Measurements from ENCODE around the gene TEKTIP1. TPM values are rescaled to one million over a fixed set of nuclear protein-coding genes. Genes with fewer than 3 reads are reported as not detected.
"Not testable (repeated sequence)": the region's sequence is repeated elsewhere in the genome, so short reads cannot be mapped to it uniquely, and the experiment has no call there.

TEKTIP1 gene
- polyA plus RNA-seq, 3 donors = 0.13 to 0.84 TPM; not detected in 1

DNA sequence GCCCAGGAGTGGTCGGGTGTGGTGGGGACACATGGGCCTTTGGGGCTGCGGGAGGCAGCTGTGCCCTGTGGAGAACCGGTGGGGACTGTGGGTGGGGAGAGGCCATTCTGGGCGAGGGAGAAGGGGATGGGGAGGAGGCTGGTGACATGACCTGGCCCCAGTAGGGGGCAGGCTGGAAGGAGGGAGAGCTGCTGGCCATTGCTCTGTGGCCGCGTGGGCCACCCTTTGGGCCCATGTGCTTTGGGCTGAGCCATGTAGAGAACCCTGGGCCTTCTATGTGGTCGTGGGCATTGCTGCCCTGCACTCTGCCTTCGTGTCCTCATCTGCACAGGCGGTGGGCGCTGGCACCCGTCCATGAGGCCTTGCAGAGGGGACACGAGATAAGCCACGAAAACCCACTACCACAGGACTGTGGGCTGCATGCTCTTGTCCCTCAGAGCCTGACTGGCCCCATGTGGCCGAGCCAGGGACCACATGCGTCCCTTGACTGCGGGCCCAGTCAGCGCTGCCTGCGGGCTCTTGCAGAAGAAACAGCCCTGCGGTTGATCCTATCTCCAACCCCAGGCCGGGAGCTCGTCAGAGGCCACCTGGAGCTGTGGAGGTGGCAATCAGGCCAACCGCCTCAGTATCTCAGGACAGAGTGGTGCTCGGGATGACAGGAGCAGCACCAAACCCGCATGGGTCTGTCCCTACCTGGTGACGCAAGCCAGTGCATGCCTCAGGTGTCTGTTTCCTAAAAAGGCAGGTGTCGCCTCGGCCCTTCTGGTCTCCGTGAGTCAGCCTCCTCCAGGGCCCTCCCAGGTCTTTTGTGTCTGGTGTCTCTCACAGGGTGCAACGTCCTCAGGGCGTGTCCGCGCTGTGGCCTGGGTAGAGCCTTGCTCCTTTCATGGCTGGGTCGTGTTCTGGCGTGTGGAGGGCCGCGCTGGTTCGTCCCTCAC is 18.5 kb upstream of the TEKTIP1 start:
- H3K27ac ChIP-seq (ENCODE audit: low read depth, low read length) = no peak overlapping the region
- WGBS, 3 donors = 86 to 92% (median 89%) methylated on average over 35 to 37 of the region's 37 CpGs

GRCh38 chr19:3521104-3521445 is 17.9 kb upstream of the TEKTIP1 start:
- no peak overlapping the region for H3K27ac ChIP-seq (ENCODE audit: low read depth, low read length)
- WGBS, 3 donors = 70 to 84% (median 77%) methylated on average over 7 of the region's 7 CpGs

DNA sequence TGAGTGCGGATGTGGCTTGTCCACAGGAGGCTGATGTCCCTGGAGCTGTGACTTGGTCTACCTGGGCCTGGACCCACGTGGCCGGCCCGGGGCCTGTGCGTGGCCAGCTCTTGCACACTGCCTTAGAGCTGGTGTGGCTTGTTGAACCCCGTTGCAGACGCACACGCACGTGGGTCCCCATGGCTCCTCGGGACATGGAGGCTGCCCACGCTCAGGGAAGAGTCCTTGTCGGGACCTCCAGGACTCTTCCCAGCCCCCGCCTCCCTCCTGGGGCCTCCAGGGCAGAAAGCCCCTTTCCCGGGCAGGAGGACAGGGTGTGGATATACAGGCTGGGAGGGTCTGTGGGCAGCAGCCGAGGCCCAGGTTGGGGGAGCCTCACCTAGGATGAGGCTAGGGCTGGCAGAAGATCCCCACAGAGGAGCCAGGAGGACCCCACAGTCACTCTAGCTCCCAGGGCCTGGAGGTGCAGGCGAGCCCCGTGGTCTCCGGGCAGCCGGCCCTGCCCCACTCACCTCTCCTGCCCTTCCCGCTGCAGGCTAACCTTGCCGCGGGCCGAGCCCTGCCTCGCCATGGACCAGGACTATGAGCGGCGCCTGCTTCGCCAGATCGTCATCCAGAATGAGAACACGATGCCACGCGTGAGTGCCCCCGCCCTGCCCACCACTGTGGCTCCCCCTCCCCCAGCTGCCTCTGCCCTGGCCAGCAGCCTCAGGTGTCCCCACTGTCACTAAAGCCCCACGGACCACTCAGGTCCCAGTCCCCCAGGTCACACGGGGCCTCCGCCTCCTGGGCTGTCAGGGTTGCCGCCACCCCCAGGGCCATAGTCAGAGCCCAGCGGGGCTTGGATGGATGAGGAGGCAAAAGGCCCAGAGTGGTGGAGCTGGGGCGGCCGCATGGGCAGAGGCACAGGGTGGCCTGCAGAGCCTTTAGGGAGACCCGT is 16.3 kb upstream of the TEKTIP1 start:
- no peak overlapping the region for H3K27ac ChIP-seq (ENCODE audit: low read depth, low read length)
- 92 to 95% (median 94%) methylated on average over 40 of the region's 40 CpGs for WGBS, 3 donors

GRCh38 chr19:3523361-3524077 is 15.5 kb upstream of the TEKTIP1 start:
- 88 to 95% (median 92%) methylated on average over 21 of the region's 21 CpGs for WGBS, 3 donors
- no peak overlapping the region for H3K27ac ChIP-seq (ENCODE audit: low read depth, low read length)

GRCh38 chr19:3524078-3524842 is 14.7 kb upstream of the TEKTIP1 start:
- no peak overlapping the region for H3K27ac ChIP-seq (ENCODE audit: low read depth, low read length)
- 93 to 94% (median 93%) methylated on average over 33 of the region's 33 CpGs for WGBS, 3 donors

- no peak overlapping the region for H3K27ac ChIP-seq (ENCODE audit: low read depth, low read length)
- 91 to 96% (median 94%) methylated on average over 20 of the region's 20 CpGs for WGBS, 3 donors
These were observed 14.0 kb upstream of the TEKTIP1 start for GRCh38 chr19:3524904-3525451.

DNA sequence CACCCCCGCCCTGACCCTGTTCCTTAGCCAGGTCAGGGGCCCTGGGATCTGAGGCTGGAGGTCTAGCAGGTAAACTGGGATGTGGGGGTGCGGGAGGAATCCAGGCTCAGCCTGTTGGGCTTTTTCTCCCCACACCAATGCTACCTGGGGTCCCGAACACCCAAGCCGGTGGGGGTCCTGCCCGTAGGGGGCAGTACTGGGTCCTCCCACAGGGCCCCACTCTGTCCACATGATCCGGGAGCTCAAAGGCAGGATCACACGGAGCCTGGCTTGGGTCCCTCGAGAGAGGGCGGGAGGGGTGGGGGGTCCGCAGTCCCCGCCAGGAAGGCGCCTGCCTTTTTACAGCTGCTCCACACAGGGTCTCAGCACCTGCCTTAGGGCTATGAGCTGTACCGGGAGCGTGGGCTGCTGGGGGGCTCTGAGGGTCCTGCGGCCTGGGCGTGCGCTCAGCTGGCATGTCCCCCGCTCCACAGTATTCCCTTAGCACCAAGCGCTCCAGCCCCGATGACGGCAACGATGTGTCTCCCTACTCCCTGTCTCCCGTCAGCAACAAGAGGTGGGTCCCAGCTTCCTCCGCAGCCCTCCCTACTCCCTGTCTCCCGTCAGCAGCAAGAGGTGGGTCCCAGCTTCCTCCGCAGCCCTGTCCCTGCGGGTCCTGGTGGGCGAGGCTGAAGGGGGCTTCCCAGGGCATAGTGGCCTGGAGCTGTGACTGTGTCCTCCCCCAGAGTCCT is 12.3 kb upstream of the TEKTIP1 start:
- H3K27ac ChIP-seq (ENCODE audit: low read depth, low read length) = no peak overlapping the region
- 89 to 96% (median 95%) methylated on average over 28 of the region's 28 CpGs for WGBS, 3 donors

DNA sequence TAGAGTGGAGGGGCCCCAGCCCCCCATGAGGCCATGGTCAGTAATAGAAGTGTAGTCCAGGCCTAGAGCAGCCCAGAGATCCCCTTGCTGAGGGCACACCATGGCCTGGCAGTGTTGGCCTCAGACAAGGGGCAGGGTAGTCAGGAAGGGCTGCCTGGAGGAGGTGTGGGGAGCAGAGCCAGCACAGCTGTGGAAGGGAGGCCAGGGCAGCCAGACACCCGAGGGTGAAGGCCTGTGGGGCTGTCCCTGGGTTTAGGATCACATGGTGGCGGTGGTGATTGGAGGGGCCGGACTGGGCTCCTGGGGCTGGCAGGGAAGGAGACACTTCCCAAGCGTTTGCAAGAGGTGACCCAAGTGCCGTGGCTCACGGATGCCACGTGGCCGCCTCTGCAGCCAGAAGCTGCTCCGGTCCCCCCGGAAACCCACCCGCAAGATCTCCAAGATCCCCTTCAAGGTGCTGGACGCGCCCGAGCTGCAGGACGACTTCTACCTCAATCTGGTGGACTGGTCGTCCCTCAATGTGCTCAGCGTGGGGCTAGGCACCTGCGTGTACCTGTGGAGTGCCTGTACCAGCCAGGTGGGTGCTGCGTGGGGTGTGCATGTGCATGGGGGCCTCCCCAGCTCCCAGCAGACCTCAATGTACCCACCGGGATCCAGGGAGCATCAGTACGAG is 11.6 kb upstream of the TEKTIP1 start:
- 96 to 97% (median 97%) methylated on average over 21 of the region's 21 CpGs for WGBS, 3 donors
- no peak overlapping the region for H3K27ac ChIP-seq (ENCODE audit: low read depth, low read length)

DNA sequence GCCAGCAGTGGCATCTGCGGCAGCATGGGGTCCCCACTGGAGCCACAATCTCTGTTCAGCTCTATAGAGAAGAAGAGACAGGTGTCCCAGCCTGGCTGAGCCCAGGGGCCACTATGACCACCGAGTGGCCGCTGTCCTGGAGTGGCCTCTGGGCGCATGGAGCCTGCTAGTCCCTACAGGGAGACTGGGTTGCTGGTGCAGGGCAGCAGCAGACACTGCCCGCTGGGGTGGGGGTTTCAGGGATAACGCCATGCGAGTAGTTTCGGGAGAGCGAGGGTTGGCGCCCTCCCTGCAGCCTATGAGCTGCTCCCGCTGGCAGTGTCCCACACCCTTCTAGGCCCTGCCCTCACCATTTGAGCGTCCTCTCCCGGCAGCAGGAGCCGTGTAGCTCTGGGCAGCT is 10.9 kb upstream of the TEKTIP1 start:
- no peak overlapping the region for H3K27ac ChIP-seq (ENCODE audit: low read depth, low read length)
- WGBS, 3 donors = 97 to 98% (median 97%) methylated on average over 14 of the region's 14 CpGs

GRCh38 chr19:3528539-3529211 is 10.3 kb upstream of the TEKTIP1 start:
- no peak overlapping the region for H3K27ac ChIP-seq (ENCODE audit: low read depth, low read length)
- 93 to 99% (median 97%) methylated on average over 20 of the region's 20 CpGs for WGBS, 3 donors

DNA sequence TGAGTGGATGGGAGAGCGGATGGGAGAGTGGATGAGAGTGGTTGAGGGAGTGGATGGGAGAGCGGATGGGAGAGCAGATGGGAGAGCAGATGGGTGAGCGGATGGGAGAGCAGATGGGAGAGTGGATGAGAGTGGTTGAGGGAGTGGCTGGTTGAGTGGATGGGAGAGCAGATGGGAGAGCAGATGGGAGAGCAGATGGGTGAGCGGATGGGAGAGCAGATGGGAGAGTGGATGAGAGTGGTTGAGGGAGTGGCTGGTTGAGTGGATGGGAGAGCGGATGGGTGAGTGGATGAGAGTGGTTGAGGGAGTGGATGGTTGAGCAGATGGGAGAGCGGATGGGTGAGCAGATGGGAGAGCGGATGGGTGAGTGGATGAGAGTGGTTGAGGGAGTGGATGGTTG is 9.7 kb upstream of the TEKTIP1 start:
- 97 to 100% (median 99%) methylated on average over 7 of the region's 7 CpGs for WGBS, 3 donors

DNA sequence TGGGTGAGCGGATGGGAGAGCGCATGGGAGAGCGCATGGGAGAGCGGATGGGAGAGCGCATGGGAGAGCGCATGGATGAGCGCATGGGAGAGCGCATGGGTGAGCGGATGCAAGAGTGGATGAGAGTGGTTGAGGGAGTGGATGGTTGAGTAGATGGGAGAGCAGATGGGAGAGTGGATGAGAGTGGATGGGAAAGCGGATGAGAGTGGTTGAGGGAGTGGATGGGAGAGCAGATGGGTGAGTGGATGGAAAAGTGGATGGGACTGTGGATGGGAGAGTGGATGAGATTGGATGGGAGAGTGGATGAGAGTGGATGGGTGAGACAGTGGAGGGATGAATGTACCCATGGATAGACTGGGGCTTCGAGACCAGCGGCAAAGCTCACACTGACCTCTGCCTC is 8.6 kb upstream of the TEKTIP1 start:
- H3K27ac ChIP-seq (ENCODE audit: low read depth, low read length) = no peak overlapping the region

More for the DNA sequence above, 9.7 kb upstream of the TEKTIP1 start:
- H3K27ac ChIP-seq (ENCODE audit: low read depth, low read length) = not testable (repeated sequence)

DNA sequence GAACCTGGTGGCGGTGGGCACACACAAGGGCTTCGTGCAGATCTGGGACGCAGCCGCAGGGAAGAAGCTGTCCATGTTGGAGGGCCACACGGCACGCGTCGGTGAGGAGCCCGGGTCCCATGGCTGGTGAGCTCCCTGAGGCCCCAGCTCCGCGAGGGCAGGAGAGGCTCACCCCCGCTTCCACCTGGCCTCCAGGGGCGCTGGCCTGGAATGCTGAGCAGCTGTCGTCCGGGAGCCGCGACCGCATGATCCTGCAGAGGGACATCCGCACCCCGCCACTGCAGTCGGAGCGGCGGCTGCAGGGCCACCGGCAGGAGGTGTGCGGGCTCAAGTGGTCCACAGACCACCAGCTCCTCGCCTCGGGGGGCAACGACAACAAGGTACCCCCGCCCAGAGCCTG is 7.3 kb upstream of the TEKTIP1 start:
- H3K27ac ChIP-seq (ENCODE audit: low read depth, low read length) = no peak overlapping the region
- WGBS, 3 donors = 92 to 95% (median 94%) methylated on average over 29 of the region's 29 CpGs

More for the DNA sequence above, 8.6 kb upstream of the TEKTIP1 start:
- 97 to 99% (median 98%) methylated on average over 10 to 12 of the region's 12 CpGs for WGBS, 3 donors

DNA sequence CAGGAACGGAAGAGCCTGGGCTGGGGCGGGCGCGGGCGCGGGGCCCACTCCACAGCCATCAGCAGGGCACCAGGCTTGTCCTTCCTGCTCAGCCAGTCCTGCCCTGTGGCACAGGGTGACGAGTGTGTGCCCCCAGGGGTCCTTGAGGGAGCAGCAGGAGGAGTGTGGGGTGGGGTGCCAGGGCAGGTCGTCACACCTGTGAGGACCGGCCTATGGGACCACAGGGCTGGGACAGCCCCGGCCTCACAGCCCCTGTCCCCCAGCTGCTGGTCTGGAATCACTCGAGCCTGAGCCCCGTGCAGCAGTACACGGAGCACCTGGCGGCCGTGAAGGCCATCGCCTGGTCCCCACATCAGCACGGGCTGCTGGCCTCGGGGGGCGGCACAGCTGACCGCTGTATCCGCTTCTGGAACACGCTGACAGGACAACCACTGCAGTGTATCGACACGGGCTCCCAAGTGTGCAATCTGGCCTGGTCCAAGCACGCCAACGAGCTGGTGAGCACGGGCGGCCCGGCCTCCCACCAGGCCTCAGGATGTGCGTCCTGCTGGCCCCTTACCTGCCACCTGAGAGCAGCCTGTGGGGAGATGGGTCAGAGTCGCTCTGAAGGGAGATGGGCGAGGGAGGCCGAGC is 6.7 kb upstream of the TEKTIP1 start:
- no peak overlapping the region for H3K27ac ChIP-seq (ENCODE audit: low read depth, low read length)
- WGBS, 3 donors = 94 to 97% (median 96%) methylated on average over 30 to 33 of the region's 33 CpGs

DNA sequence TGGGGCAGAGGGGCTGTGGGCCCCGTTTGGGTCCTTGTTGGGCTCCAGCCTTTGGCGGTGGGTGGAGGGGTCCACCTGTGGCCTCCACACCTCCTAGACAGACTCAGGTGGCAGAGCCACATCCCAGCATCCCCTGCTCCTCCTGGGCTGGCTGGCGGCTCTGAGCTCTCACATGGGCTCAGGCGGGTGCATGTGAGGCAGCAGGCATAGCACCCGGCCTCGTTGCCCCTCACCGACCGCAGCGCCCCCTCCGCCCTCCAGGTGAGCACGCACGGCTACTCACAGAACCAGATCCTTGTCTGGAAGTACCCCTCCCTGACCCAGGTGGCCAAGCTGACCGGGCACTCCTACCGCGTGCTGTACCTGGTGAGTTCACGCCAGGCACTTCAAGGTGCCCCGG is 5.9 kb upstream of the TEKTIP1 start:
- no peak overlapping the region for H3K27ac ChIP-seq (ENCODE audit: low read depth, low read length)
- WGBS, 3 donors = 87 to 92% (median 88%) methylated on average over 16 to 17 of the region's 17 CpGs
